Endodermal cell (in vitro differentiated cells): ENCODE data around the gene ZNF507. TPM values are rescaled to one million over a fixed set of nuclear protein-coding genes. Genes with fewer than 3 reads are reported as not detected.

Experiments used
- DNase-seq: peaks from one replicate; pipeline ENCODE4 v3.0.0-alpha.2; 2017
- H3K27ac ChIP-seq: 2 replicates; pipeline ENCODE4 v1.5.1; 2013; ENCODE audit warnings: mild to moderate bottlenecking, low read depth, low read length, moderate library complexity
- H3K27me3 ChIP-seq: 2 replicates; pipeline ENCODE4 v1.6.1; 2013; ENCODE audit warnings: mild to moderate bottlenecking, low read length, moderate library complexity; ENCODE audit not compliant: insufficient read depth, control insufficient read depth, poor library complexity, severe bottlenecking
- H3K36me3 ChIP-seq: 2 replicates; pipeline ENCODE4 v1.7.0; 2013; ENCODE audit warnings: mild to moderate bottlenecking, low read length, moderate library complexity; ENCODE audit not compliant: control insufficient read depth, insufficient read depth
- H3K4me1 ChIP-seq: one replicate; pipeline ENCODE4 v1.7.0; 2013; ENCODE audit warnings: low read length; ENCODE audit not compliant: control insufficient read depth, insufficient read depth
- H3K4me3 ChIP-seq: 2 replicates; pipeline ENCODE4 v1.5.1; 2013; ENCODE audit warnings: mild to moderate bottlenecking, low read length, moderate library complexity
- H3K9ac ChIP-seq: 2 replicates; pipeline ENCODE4 v1.6.1; 2013; ENCODE audit warnings: mild to moderate bottlenecking, low read length, moderate library complexity; ENCODE audit not compliant: poor library complexity, severe bottlenecking; ENCODE audit errors: extremely low read depth
- H3K9me3 ChIP-seq: 2 replicates; pipeline ENCODE4 v1.6.1; 2013; ENCODE audit warnings: mild to moderate bottlenecking, low read length, moderate library complexity; ENCODE audit not compliant: control insufficient read depth
- H3K27ac Mint-ChIP-seq: 2 replicates; pipeline ENCODE4 v1.8.0; 2020; ENCODE audit warnings: mixed read lengths
- H3K27me3 Mint-ChIP-seq: 2 replicates; pipeline ENCODE4 v1.8.0; 2021; ENCODE audit warnings: mild to moderate bottlenecking, mixed read lengths; ENCODE audit not compliant: insufficient read depth
- H3K36me3 Mint-ChIP-seq: 2 replicates; pipeline ENCODE4 v1.8.0; 2020; ENCODE audit warnings: low read depth, mixed read lengths
- H3K4me1 Mint-ChIP-seq: 2 replicates; pipeline ENCODE4 v1.8.0; 2020; ENCODE audit warnings: mixed read lengths
- H3K4me3 Mint-ChIP-seq: 2 replicates; pipeline ENCODE4 v1.8.0; 2020; ENCODE audit warnings: mild to moderate bottlenecking, moderate library complexity, mixed read lengths
- H3K9me3 Mint-ChIP-seq: 2 replicates; pipeline ENCODE4 v1.8.0; 2020; ENCODE audit warnings: mild to moderate bottlenecking, mixed read lengths
- CTCF ChIP-seq: fragments of 200-600 bp; sonication (generic); conservative IDR thresholded peaks from 2 replicates; pipeline ENCODE4 v1.5.0; 2021; ENCODE audit warnings: antibody characterized with exemption, mild to moderate bottlenecking
- WGBS, 2 experiments: methylation state at CpG; one replicate each; pipeline versions ENCODE4 v1.1.5 to v1.1.7; 2013; ENCODE audit warnings: missing lambda C conversion rate in 2 of 2, mixed read lengths in 1 of 2; ENCODE audit not compliant: insufficient coverage in 1 of 2, insufficient read length in 1 of 2; 5-methylcytosine and 5-hydroxymethylcytosine counted together
- total RNA-seq, 2 donors: library from RNA; stranded (reverse); fragmentation: NEBNext Ultra II Directional in 1 of 2; extraction: Animal tissue kit (Norgen Biotek cat#: 25700) in 1 of 2; gene quantifications; 2 replicates in 1 of 2; 3 replicates in 1 of 2; pipeline ENCODE4 v1.2.1, GENCODE V29; 2021

ZNF507 gene
- total RNA-seq, 2 donors from 2014 or later: 28.0 to 32.5 TPM

- Mint-ChIP-seq H3K27me3 (no peaks in the 10 kb centered on the region), H3K9me3 (no peaks in the 10 kb centered on the region), H3K4me3 (no peak overlapping the region), H3K27ac (no peak overlapping the region), H3K4me1 (peaks cover 9% of the 10 kb centered on the region), H3K36me3 (no peaks in the 10 kb centered on the region)
- H3K27me3 ChIP-seq: no peaks in the 10 kb centered on the region
- H3K36me3 ChIP-seq: no peaks in the 10 kb centered on the region
- no peaks in the 10 kb centered on the region for H3K4me1 ChIP-seq
- peak; percentile 28 for DNase-seq
- H3K9me3 ChIP-seq: no peaks in the 10 kb centered on the region
- H3K27ac ChIP-seq: no peak overlapping the region
- TF ChIP-seq CTCF: no peak
- WGBS, 2 experiments: 90 to 91% methylated on average over 2 to 7 of the region's 7 CpGs
- H3K4me3 ChIP-seq: no peak overlapping the region
- H3K9ac ChIP-seq: no peak overlapping the region
These were observed 22.9 kb upstream of the ZNF507 start for GRCh38 chr19:32322541-32322940.

- Mint-ChIP-seq H3K4me3 (no peak overlapping the region), H3K9me3 (no peaks in the 10 kb centered on the region), H3K27me3 (no peaks in the 10 kb centered on the region), H3K4me1 (no peaks in the 10 kb centered on the region), H3K27ac (no peak overlapping the region), H3K36me3 (no peaks in the 10 kb centered on the region)
- DNase-seq: no peak
- no peaks in the 10 kb centered on the region for H3K9me3 ChIP-seq
- H3K4me3 ChIP-seq: no peak overlapping the region
- no peaks in the 10 kb centered on the region for H3K4me1 ChIP-seq
- no peak overlapping the region for H3K9ac ChIP-seq
- no peak for TF ChIP-seq CTCF
- WGBS, 2 experiments: 89 to 100% methylated on average over 10 of the region's 10 CpGs
- no peak overlapping the region for H3K27ac ChIP-seq
- no peaks in the 10 kb centered on the region for H3K27me3 ChIP-seq
- H3K36me3 ChIP-seq: no peaks in the 10 kb centered on the region
These were observed 20.7 kb upstream of the ZNF507 start for GRCh38 chr19:32324631-32325285.

- Histone ChIP-seq H3K9ac (no peak overlapping the region), H3K4me3 (no peak overlapping the region), H3K9me3 (no peaks in the 10 kb centered on the region), H3K36me3 (no peaks in the 10 kb centered on the region), H3K27me3 (no peaks in the 10 kb centered on the region), H3K4me1 (no peaks in the 10 kb centered on the region), H3K27ac (no peak overlapping the region)
- 91 to 93% methylated on average over 15 to 17 of the region's 17 CpGs for WGBS, 2 experiments
- H3K4me3 Mint-ChIP-seq: no peak overlapping the region
- no peaks in the 10 kb centered on the region for H3K36me3 Mint-ChIP-seq
- H3K27me3 Mint-ChIP-seq: no peaks in the 10 kb centered on the region
- H3K27ac Mint-ChIP-seq: no peak overlapping the region
- H3K9me3 Mint-ChIP-seq: no peaks in the 10 kb centered on the region
- TF ChIP-seq CTCF: no peak
- no peaks in the 10 kb centered on the region for H3K4me1 Mint-ChIP-seq
- DNase-seq: no peak
These were observed 15.1 kb upstream of the ZNF507 start for GRCh38 chr19:32330213-32330857.
